Fibroblast of the aortic adventitia (primary cell): ENCODE measurements around the gene KIF16B. TPM values are rescaled to one million over a fixed set of nuclear protein-coding genes. Genes with fewer than 3 reads are reported as not detected.

Experiments used
- DNase-seq: peaks from one replicate; pipeline ENCODE4 v3.0.0-alpha.2; 2010; ENCODE audit warnings: low read depth
- H3K4me3 ChIP-seq: 2 replicates; pipeline ENCODE4 v1.5.1; 2011; ENCODE audit warnings: low read depth, mild to moderate bottlenecking, control low read depth, low read length, moderate library complexity
- total RNA-seq: library from RNA; depleted of rRNA; stranded (reverse); fragments of >200 nt; gene quantifications from 2 replicates; pipeline ENCODE4 v1.2.3, GENCODE V29; 2012; ENCODE audit warnings: low replicate concordance
- TF ChIP-seq, protein P1 (sequence below): IDR thresholded peaks from 2 replicates; pipeline ENCODE4 v1.5.1; 2011; ENCODE audit warnings: mild to moderate bottlenecking, low read length, control low read depth, inconsistent platforms; ENCODE audit not compliant: insufficient read depth

KIF16B gene
- total RNA-seq, 1 donor, result 14.5 TPM

DNA sequence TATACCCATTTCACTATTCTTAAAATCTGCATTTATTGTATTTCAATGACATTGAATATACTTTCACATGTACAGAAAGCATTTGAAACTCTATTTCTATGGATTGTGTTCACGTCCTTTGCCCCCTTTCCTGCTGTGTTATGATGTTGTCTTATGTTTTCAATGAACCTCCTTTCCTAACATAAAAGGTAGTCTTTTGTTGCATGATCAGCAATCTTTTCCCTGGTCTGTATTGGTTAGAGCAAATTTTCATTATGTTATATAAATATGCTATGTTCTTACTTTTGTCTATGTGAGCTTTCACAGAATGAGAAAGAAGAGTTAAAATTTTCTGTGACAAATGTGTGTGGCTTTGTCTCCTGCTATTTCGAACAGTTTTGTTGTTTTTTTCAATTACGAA, 73.1 kb downstream of the KIF16B start:
- TF ChIP-seq, protein P1, sequence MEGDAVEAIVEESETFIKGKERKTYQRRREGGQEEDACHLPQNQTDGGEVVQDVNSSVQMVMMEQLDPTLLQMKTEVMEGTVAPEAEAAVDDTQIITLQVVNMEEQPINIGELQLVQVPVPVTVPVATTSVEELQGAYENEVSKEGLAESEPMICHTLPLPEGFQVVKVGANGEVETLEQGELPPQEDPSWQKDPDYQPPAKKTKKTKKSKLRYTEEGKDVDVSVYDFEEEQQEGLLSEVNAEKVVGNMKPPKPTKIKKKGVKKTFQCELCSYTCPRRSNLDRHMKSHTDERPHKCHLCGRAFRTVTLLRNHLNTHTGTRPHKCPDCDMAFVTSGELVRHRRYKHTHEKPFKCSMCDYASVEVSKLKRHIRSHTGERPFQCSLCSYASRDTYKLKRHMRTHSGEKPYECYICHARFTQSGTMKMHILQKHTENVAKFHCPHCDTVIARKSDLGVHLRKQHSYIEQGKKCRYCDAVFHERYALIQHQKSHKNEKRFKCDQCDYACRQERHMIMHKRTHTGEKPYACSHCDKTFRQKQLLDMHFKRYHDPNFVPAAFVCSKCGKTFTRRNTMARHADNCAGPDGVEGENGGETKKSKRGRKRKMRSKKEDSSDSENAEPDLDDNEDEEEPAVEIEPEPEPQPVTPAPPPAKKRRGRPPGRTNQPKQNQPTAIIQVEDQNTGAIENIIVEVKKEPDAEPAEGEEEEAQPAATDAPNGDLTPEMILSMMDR, result no peak
- no peak overlapping the region for H3K4me3 ChIP-seq
- DNase-seq, result no peak

- TF ChIP-seq, protein P1, result no peak
- peak; percentile 4 for DNase-seq
- H3K4me3 ChIP-seq, result no peak overlapping the region
Observed at GRCh38 chr20:16498526-16499253, 74.6 kb downstream of the KIF16B start.

- no peak overlapping the region for H3K4me3 ChIP-seq
- DNase-seq, result no peak
- TF ChIP-seq, protein P1, result no peak
Observed at GRCh38 chr20:16497896-16498295, 75.4 kb downstream of the KIF16B start.

GRCh38 chr20:16493486-16493885, 79.8 kb downstream of the KIF16B start:
- DNase-seq, result no peak
- TF ChIP-seq, protein P1, result no peak

GRCh38 chr20:16491294-16491905, 81.8 kb downstream of the KIF16B start:
- DNase-seq, result peak; percentile 46
- TF ChIP-seq, protein P1, result no peak

More at GRCh38 chr20:16493486-16493885, 79.8 kb downstream of the KIF16B start:
- H3K4me3 ChIP-seq, result no peak overlapping the region

GRCh38 chr20:16490696-16491095, 82.6 kb downstream of the KIF16B start:
- TF ChIP-seq, protein P1, result no peak
- no peak for DNase-seq
- H3K4me3 ChIP-seq, result no peak overlapping the region

More at GRCh38 chr20:16491294-16491905, 81.8 kb downstream of the KIF16B start:
- H3K4me3 ChIP-seq, result no peak overlapping the region
